H1 (cell line): ENCODE results near the gene SH3RF3. TPM values are rescaled to one million over a fixed set of nuclear protein-coding genes. Genes with fewer than 3 reads are reported as not detected.

ENCODE experiments used
- CBX8 ChIP-seq: fragments of 300-800, 300-1000 bp; sonication (generic); IDR thresholded peaks from 2 replicates; pipeline ENCODE4 v1.7.1; 2016; ENCODE audit warnings: low read depth, low read length, borderline replicate concordance
- JUN ChIP-seq: IDR thresholded peaks from 2 replicates; pipeline ENCODE4 v1.6.1; 2011; ENCODE audit warnings: low read depth, mild to moderate bottlenecking, improper control_type of control experiment, low read length
- RBBP5 ChIP-seq: IDR thresholded peaks from 2 replicates; pipeline ENCODE4 v1.7.1; 2012; ENCODE audit warnings: low read depth, mild to moderate bottlenecking, inconsistent platforms, low read length, moderate library complexity, borderline replicate concordance
- polyA plus RNA-seq, 7 experiments: library from polyadenylated mRNA; depleted of rRNA in 3 of 7; stranded (reverse) in 5 of 7; unstranded in 2 of 7; fragments of >200 nt in 5 of 7; fragments of 200-250 nt in 2 of 7; gene quantifications; 1 replicate in 5 of 7; 2 replicates in 1 of 7; 4 replicates in 1 of 7; pipeline versions ENCODE4 v1.2.1 to v1.2.3, GENCODE V29; 2011 to 2013; ENCODE audit warnings: missing spikeins in 2 of 7, mixed read lengths in 2 of 7
- total RNA-seq: library from RNA; stranded (reverse); fragmentation: NEBNext Ultra II Directional; extraction: Animal tissue kit (Norgen Biotek cat#: 25700); gene quantifications from 2 replicates; pipeline ENCODE4 v1.2.1, GENCODE V29; 2021
- TF ChIP-seq, protein P1 (sequence below): IDR thresholded peaks from 2 replicates; pipeline ENCODE4 v1.6.1; 2012; ENCODE audit warnings: low read length, inconsistent platforms
- TF ChIP-seq, protein P2 (sequence below): IDR thresholded peaks from 2 replicates; pipeline ENCODE4 v1.6.1; 2012; ENCODE audit warnings: inconsistent platforms

Gene SH3RF3
- total and polyA plus RNA-seq, 2 of the 8 experiments (the other 6 are each of a cell fraction or from before 2014, with no cell fraction given), result 0.11 to 0.65 TPM

DNA sequence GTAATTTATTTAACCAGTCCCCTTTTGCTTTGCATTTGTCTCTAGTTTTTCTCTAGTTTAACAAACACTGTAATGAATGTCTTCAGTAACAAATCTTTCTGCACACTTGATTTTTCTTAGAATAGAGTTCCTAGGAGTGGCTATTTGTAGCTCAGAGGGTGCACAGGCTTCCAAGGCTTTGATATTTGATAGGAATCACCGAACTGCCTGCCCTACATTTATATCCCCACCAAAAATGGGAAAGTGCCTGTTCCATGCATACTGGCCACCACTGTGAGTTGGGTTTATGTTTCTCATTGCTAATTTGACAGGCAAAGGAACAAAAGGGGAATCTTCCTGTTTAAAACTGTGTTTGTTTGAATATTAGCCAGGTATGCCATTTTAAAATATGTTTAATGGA, 238.7 kb downstream of the SH3RF3 start (continued):
- no peak for TF ChIP-seq RBBP5
- TF ChIP-seq, protein P1, sequence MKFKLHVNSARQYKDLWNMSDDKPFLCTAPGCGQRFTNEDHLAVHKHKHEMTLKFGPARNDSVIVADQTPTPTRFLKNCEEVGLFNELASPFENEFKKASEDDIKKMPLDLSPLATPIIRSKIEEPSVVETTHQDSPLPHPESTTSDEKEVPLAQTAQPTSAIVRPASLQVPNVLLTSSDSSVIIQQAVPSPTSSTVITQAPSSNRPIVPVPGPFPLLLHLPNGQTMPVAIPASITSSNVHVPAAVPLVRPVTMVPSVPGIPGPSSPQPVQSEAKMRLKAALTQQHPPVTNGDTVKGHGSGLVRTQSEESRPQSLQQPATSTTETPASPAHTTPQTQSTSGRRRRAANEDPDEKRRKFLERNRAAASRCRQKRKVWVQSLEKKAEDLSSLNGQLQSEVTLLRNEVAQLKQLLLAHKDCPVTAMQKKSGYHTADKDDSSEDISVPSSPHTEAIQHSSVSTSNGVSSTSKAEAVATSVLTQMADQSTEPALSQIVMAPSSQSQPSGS, result no peak
- no peak for TF ChIP-seq JUN
- TF ChIP-seq, protein P2, sequence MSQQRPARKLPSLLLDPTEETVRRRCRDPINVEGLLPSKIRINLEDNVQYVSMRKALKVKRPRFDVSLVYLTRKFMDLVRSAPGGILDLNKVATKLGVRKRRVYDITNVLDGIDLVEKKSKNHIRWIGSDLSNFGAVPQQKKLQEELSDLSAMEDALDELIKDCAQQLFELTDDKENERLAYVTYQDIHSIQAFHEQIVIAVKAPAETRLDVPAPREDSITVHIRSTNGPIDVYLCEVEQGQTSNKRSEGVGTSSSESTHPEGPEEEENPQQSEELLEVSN, result no peak
- TF ChIP-seq CBX8, result no peak
